ENCODE results near the gene PCDHB8. TPM values are rescaled to one million over a fixed set of nuclear protein-coding genes. Genes with fewer than 3 reads are reported as not detected.
A peak's percentile ranks its signal among the peaks of the same experiment; 100 is the strongest.
"Not testable (repeated sequence)": the region's sequence is repeated elsewhere in the genome, so short reads cannot be mapped to it uniquely, and the experiment has no call there.

Gene PCDHB8
- total RNA-seq, 1 donor from 2014 or later, result 19.8 TPM

DNA sequence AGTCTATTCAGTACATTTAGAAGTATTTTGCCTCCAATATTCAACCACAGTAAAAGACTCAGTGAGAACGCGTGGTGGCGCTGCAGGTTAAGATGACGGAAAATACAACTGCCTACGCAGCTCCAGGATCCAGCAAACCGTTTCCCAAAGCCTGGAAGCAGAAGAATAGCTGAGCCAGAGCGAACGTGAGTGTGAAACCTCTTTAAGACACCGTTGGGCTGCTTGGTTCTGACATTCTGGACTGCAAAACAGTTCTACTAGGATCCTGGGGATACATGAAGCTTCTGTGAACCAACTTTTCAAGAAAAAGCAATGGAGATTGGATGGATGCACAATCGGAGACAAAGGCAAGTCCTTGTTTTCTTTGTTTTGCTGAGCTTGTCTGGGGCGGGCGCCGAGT, 4.7 kb downstream of the PCDHB8 start, which contains the start of gene PCDHB16:
PCDHB16 (plus strand) TSS at position 140 of the 400 bp plus-strand sequence; CDS start at position 313, 173 bp downstream.
- TF ChIP-seq CTCF (IDR thresholded peaks at IDR 0.05; ENCODE audit: partially characterized antibody, unreplicated experiment), result peak; percentile 50
- Mint-ChIP-seq H3K27me3 (ENCODE audit: unreplicated experiment) (peaks cover 15% of the 10 kb centered on the region), H3K9me3 (ENCODE audit: unreplicated experiment) (peaks cover 32% of the 10 kb centered on the region), H3K27ac (ENCODE audit: unreplicated experiment) (peak within 1 kb of the TSS; percentile 79), H3K36me3 (ENCODE audit: unreplicated experiment) (peaks cover 46% of the 10 kb centered on the region), H3K4me3 (ENCODE audit: unreplicated experiment) (peak within 1 kb of the TSS; percentile 87), H3K4me1 (ENCODE audit: low read depth, unreplicated experiment) (no peaks in the 10 kb centered on the region)
- DNase-seq, result peak; percentile 47

DNA sequence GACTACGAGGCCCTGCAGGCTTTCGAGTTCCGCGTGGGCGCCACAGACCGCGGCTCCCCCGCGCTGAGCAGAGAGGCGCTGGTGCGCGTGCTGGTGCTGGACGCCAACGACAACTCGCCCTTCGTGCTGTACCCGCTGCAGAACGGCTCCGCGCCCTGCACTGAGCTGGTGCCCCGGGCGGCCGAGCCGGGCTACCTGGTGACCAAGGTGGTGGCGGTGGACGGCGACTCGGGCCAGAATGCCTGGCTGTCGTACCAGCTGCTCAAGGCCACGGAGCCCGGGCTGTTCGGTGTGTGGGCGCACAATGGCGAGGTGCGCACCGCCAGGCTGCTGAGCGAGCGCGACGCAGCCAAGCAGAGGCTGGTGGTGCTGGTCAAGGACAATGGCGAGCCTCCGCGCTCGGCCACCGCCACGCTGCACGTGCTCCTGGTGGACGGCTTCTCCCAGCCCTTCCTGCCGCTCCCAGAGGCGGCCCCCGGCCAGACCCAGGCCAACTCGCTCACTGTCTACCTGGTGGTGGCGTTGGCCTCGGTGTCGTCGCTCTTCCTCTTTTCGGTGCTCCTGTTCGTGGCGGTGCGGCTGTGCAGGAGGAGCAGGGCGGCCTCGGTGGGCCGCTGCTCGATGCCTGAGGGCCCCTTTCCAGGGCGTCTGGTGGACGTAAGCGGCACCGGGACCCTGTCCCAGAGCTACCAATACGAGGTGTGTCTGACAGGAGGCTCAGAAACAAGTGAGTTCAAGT, 6.7 kb downstream of the PCDHB8 start:
- peaks cover 57% of the 10 kb centered on the region for H3K36me3 Mint-ChIP-seq (ENCODE audit: unreplicated experiment)
- H3K27ac Mint-ChIP-seq (ENCODE audit: unreplicated experiment); H3K4me3 Mint-ChIP-seq (ENCODE audit: unreplicated experiment); DNase-seq; H3K4me1 Mint-ChIP-seq (ENCODE audit: low read depth, unreplicated experiment): not testable (repeated sequence)
- H3K27me3 Mint-ChIP-seq (ENCODE audit: unreplicated experiment), result peaks cover 19% of the 10 kb centered on the region
- peaks cover 38% of the 10 kb centered on the region for H3K9me3 Mint-ChIP-seq (ENCODE audit: unreplicated experiment)

DNA sequence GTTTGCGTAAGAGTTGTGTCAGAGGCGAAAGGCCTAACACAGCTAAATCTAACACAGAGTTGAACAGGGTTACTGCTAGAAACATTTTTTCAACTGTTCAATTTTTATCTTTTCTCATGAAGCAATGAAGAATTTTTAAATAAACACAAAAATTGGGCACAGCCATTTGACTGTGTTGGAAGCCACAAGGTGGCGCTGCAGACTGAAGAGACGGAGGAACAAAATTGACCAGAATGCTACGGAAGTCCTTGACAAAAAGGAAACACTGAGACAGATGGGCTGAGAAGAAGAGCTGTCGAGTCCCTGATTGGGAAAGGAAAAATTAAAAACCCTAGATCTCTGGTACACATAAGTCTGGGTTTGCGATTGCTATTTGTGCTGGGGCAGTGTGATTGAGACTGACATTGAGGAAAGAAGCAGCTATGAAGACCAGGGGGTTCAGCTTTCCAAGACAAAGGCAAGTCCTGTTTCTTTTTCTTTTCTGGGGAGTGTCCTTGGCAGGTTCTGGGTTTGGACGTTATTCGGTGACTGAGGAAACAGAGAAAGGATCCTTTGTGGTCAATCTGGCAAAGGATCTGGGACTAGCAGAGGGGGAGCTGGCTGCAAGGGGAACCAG, 9.4 kb downstream of the PCDHB8 start, which contains the start of gene PCDHB9:
PCDHB9 (plus strand) TSS at position 265 of the 616 bp plus-strand sequence; CDS start at position 423, 158 bp downstream.
- peak within 1 kb of the TSS; percentile 68 for H3K4me3 Mint-ChIP-seq (ENCODE audit: unreplicated experiment)
- TF ChIP-seq CTCF (IDR thresholded peaks at IDR 0.05; ENCODE audit: partially characterized antibody, unreplicated experiment), result peak; percentile 67
- H3K36me3 Mint-ChIP-seq (ENCODE audit: unreplicated experiment), result peaks cover 64% of the 10 kb centered on the region
- H3K4me1 Mint-ChIP-seq (ENCODE audit: low read depth, unreplicated experiment), result no peaks in the 10 kb centered on the region
- H3K27ac Mint-ChIP-seq (ENCODE audit: unreplicated experiment), result peak within 1 kb of the TSS; percentile 90
- DNase-seq, result peak; percentile 45
- H3K9me3 Mint-ChIP-seq (ENCODE audit: unreplicated experiment), result peaks cover 47% of the 10 kb centered on the region
- H3K27me3 Mint-ChIP-seq (ENCODE audit: unreplicated experiment), result peaks cover 19% of the 10 kb centered on the region

DNA sequence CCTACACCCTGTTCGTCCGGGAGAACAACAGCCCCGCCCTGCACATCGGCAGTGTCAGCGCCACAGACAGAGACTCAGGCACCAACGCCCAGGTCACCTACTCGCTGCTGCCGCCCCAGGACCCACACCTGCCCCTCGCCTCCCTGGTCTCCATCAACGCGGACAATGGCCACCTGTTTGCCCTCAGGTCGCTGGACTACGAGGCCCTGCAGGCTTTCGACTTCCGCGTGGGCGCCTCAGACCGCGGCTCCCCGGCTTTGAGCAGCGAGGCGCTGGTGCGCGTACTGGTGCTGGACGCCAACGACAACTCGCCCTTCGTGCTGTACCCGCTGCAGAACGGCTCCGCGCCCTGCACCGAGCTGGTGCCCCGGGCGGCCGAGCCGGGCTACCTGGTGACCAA, 11.1 kb downstream of the PCDHB8 start:
- not testable (repeated sequence) for DNase-seq; H3K4me3 Mint-ChIP-seq (ENCODE audit: unreplicated experiment); H3K27ac Mint-ChIP-seq (ENCODE audit: unreplicated experiment); H3K4me1 Mint-ChIP-seq (ENCODE audit: low read depth, unreplicated experiment)
- Mint-ChIP-seq H3K27me3 (ENCODE audit: unreplicated experiment) (peaks cover 16% of the 10 kb centered on the region), H3K9me3 (ENCODE audit: unreplicated experiment) (peaks cover 47% of the 10 kb centered on the region), H3K36me3 (ENCODE audit: unreplicated experiment) (peaks cover 64% of the 10 kb centered on the region)

GRCh38 chr5:141189131-141189530, 11.5 kb downstream of the PCDHB8 start:
- not testable (repeated sequence) for H3K27ac Mint-ChIP-seq (ENCODE audit: unreplicated experiment); H3K4me1 Mint-ChIP-seq (ENCODE audit: low read depth, unreplicated experiment); H3K4me3 Mint-ChIP-seq (ENCODE audit: unreplicated experiment); DNase-seq
- Mint-ChIP-seq H3K27me3 (ENCODE audit: unreplicated experiment) (peaks cover 16% of the 10 kb centered on the region), H3K36me3 (ENCODE audit: unreplicated experiment) (peaks cover 65% of the 10 kb centered on the region), H3K9me3 (ENCODE audit: unreplicated experiment) (peaks cover 47% of the 10 kb centered on the region)

- peak; percentile 74 for DNase-seq
- peaks cover 61% of the 10 kb centered on the region for H3K36me3 Mint-ChIP-seq (ENCODE audit: unreplicated experiment)
- H3K4me3 Mint-ChIP-seq (ENCODE audit: unreplicated experiment), result peak within 1 kb of the TSS; percentile 86
- H3K9me3 Mint-ChIP-seq (ENCODE audit: unreplicated experiment), result peaks cover 33% of the 10 kb centered on the region
- TF ChIP-seq CTCF (IDR thresholded peaks at IDR 0.05; ENCODE audit: partially characterized antibody, unreplicated experiment), result peak; percentile 64
- H3K27ac Mint-ChIP-seq (ENCODE audit: unreplicated experiment), result peak within 1 kb of the TSS; percentile 82
- no peaks in the 10 kb centered on the region for H3K4me1 Mint-ChIP-seq (ENCODE audit: low read depth, unreplicated experiment)
- peaks cover 12% of the 10 kb centered on the region for H3K27me3 Mint-ChIP-seq (ENCODE audit: unreplicated experiment)
Observed at GRCh38 chr5:141192110-141192725, 14.6 kb downstream of the PCDHB8 start, which contains the start of gene PCDHB10. PCDHB10 (plus strand) TSS chr5:141192353; CDS start chr5:141192553, 200 bp downstream.

DNA sequence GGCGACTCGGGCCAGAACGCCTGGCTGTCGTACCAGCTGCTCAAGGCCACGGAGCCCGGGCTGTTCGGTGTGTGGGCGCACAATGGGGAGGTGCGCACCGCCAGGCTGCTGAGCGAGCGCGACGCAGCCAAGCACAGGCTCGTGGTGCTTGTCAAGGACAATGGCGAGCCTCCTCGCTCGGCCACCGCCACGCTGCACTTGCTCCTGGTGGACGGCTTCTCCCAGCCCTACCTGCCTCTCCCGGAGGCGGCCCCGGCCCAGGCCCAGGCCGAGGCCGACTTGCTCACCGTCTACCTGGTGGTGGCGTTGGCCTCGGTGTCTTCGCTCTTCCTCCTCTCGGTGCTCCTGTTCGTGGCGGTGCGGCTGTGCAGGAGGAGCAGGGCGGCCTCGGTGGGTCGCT, 16.7 kb downstream of the PCDHB8 start:
- not testable (repeated sequence) for H3K27me3 Mint-ChIP-seq (ENCODE audit: unreplicated experiment); DNase-seq; H3K4me1 Mint-ChIP-seq (ENCODE audit: low read depth, unreplicated experiment); H3K27ac Mint-ChIP-seq (ENCODE audit: unreplicated experiment)
- H3K36me3 Mint-ChIP-seq (ENCODE audit: unreplicated experiment), result peaks cover 58% of the 10 kb centered on the region
- peaks cover 29% of the 10 kb centered on the region for H3K9me3 Mint-ChIP-seq (ENCODE audit: unreplicated experiment)
- peak overlapping the region; percentile 30 for H3K4me3 Mint-ChIP-seq (ENCODE audit: unreplicated experiment)
